ENCODE results near the gene LRRC8B. TPM values are rescaled to one million over a fixed set of nuclear protein-coding genes. Genes with fewer than 3 reads are reported as not detected.

The LRRC8B gene
- total and polyA plus RNA-seq, 9 of the 15 experiments (the other 6 are each of a cell fraction or from before 2014, with no cell fraction given): 4.3 to 43.7 (median 14.4) TPM

GRCh38 chr1:89524369-89525168, at the start of gene LRRC8B (continued):
- no peak for TF ChIP-seq RERE (CRISPR knock-in tag; IDR thresholded peaks at IDR 0.05; ENCODE audit: borderline replicate concordance)
- no peak for TF ChIP-seq MXD1 (CRISPR knock-in tag; IDR thresholded peaks at IDR 0.05; ENCODE audit: borderline replicate concordance, poor library complexity, severe bottlenecking)
- TF ChIP-seq ZSCAN29 (IDR thresholded peaks at IDR 0.05): no peak
- 0 out of 2 replicates have a peak, but pooled peaks have one; percentile 34 for TF ChIP-seq GATAD2A (IDR thresholded peaks at IDR 0.05)
- TF ChIP-seq ZNF551 (CRISPR knock-in tag; IDR thresholded peaks at IDR 0.05): no peak
- TF ChIP-seq TCF7 (IDR thresholded peaks at IDR 0.05; ENCODE audit: borderline replicate concordance): peak; percentile 62; the same call in 1 of the 2 replicates
- TF ChIP-seq IFI16 (CRISPR knock-in tag; IDR thresholded peaks at IDR 0.05): no peak
- no peak for TF ChIP-seq KLF13 (tag; IDR thresholded peaks at IDR 0.05; ENCODE audit: borderline replicate concordance, low read depth)
- no peak for TF ChIP-seq TCF7L2 (IDR thresholded peaks at IDR 0.05; ENCODE audit: low read depth, low read length)
- no peak for TF ChIP-seq U2AF2 (optimal IDR thresholded peaks at IDR 0.05; ENCODE audit: low read depth, low read length)
- no peak for TF ChIP-seq ETS2 (tag; IDR thresholded peaks at IDR 0.05; ENCODE audit: borderline replicate concordance, poor library complexity, severe bottlenecking)
- TF ChIP-seq SNRNP70 (optimal IDR thresholded peaks at IDR 0.05; ENCODE audit: low read depth, low read length): no peak
- TF ChIP-seq ZBED1 (IDR thresholded peaks at IDR 0.05): no peak
- TF ChIP-seq KLF6 (CRISPR knock-in tag; IDR thresholded peaks at IDR 0.05; ENCODE audit: borderline replicate concordance): no peak
- TF ChIP-seq HDGF (IDR thresholded peaks at IDR 0.05): no peak
- TF ChIP-seq POLR2G (IDR thresholded peaks at IDR 0.05; ENCODE audit: low read depth, low read length): peak; percentile 98
- peak; percentile 78 for TF ChIP-seq RB1 (IDR thresholded peaks at IDR 0.05; ENCODE audit: low read depth)
- no peak for TF ChIP-seq ZNF436 (CRISPR knock-in tag; IDR thresholded peaks at IDR 0.05)
- TF ChIP-seq MEIS2 (IDR thresholded peaks at IDR 0.05; ENCODE audit: partially characterized antibody): no peak
- no peak for TF ChIP-seq BRD9 (IDR thresholded peaks at IDR 0.05; ENCODE audit: low read depth, partially characterized antibody)
- TF ChIP-seq BMI1 (IDR thresholded peaks at IDR 0.05; ENCODE audit: low read length): no peak
- TF ChIP-seq ZNF76 (CRISPR knock-in tag; IDR thresholded peaks at IDR 0.05; ENCODE audit: borderline replicate concordance): peak; percentile 82; the same call in 1 of the 2 replicates
- TF ChIP-seq ARHGAP35 (IDR thresholded peaks at IDR 0.05; ENCODE audit: partially characterized antibody): no peak
- no peak for TF ChIP-seq ZNF274 (IDR thresholded peaks at IDR 0.05; ENCODE audit: borderline replicate concordance, low read depth, low read length)
- no peak for TF ChIP-seq EZH2 (IDR thresholded peaks at IDR 0.05; ENCODE audit: borderline replicate concordance, low read depth, low read length)
